ENCODE data around the gene TMPO. TPM values are rescaled to one million over a fixed set of nuclear protein-coding genes. Genes with fewer than 3 reads are reported as not detected.
A peak's percentile ranks its signal among the peaks of the same experiment; 100 is the strongest.
"Not testable (repeated sequence)": the region's sequence is repeated elsewhere in the genome, so short reads cannot be mapped to it uniquely, and the experiment has no call there.

The TMPO gene
- total and polyA plus RNA-seq, 5 donors from 2014 or later, result 40.3 to 105 (median 62.4) TPM

- DNase-seq (peak in 1 of 3 donors; percentile 21), ATAC-seq (ENCODE audit: low read depth in 2 of 2) (no peak)
- no peaks in the 10 kb centered on the region for H3K9me3 ChIP-seq (ENCODE audit: control insufficient read depth in 2 of 2, low read length in 2 of 2)
- H3K27me3 Mint-ChIP-seq, result no peaks in the 10 kb centered on the region
- H3K27ac ChIP-seq (ENCODE audit: insufficient read depth, low read length, poor library complexity, severe bottlenecking), result peak overlapping the region; percentile 96
- peak overlapping the region; percentile 92 for H3K4me3 ChIP-seq (ENCODE audit: low read depth, low read length)
- H3K4me1 Mint-ChIP-seq, result peaks cover 6 to 45% (median 34%) of the 10 kb centered on the region in 4 donors
- H3K27me3 ChIP-seq (ENCODE audit: control insufficient read depth, insufficient read depth, low read length), result no peaks in the 10 kb centered on the region
- H3K9me3 Mint-ChIP-seq, result no peaks in the 10 kb centered on the region
- peak overlapping the region; percentile 89 to 97 (median 93) for H3K4me3 Mint-ChIP-seq
- peak overlapping the region; percentile 32 to 100 (median 99) for H3K27ac Mint-ChIP-seq
- H3K36me3 Mint-ChIP-seq, result peaks cover 20% of the 10 kb centered on the region
- H3K4me1 ChIP-seq (ENCODE audit: control insufficient read depth, insufficient read depth, low read length, poor library complexity, severe bottlenecking), result peaks cover 39% of the 10 kb centered on the region
- H3K36me3 ChIP-seq (ENCODE audit: control insufficient read depth, insufficient read depth, low read length), result peaks cover 44% of the 10 kb centered on the region
Measured at GRCh38 chr12:98595243-98595988, 80.0 kb downstream of the TMPO start.

DNA sequence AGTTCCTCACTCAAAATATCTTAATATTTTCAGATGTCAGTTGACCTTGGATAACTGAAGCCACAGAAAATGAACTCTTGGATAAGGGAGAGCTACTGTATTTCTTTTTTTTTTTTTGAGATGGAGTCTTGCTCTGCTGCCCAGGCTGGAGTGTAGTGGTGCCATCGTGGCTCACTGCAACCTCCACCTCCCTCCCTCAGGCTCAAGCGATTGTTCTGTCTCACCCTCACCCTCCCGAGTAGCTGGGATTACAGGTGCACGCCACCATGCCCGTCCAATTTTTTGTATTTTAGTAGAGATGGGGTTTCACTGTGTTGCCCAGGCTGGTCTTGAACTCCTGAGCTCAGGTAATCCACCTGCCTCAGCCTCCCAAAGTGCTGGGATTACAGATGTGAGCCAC lies 81.9 kb downstream of the TMPO start:
- not testable (repeated sequence) for ATAC-seq (ENCODE audit: low read depth in 2 of 2); H3K9me3 ChIP-seq (ENCODE audit: control insufficient read depth in 2 of 2, low read length in 2 of 2); DNase-seq; H3K27me3 ChIP-seq (ENCODE audit: control insufficient read depth, insufficient read depth, low read length); H3K27ac Mint-ChIP-seq; H3K27ac ChIP-seq (ENCODE audit: insufficient read depth, low read length, poor library complexity, severe bottlenecking); H3K9me3 Mint-ChIP-seq; H3K27me3 Mint-ChIP-seq; H3K4me3 ChIP-seq (ENCODE audit: low read depth, low read length)
- peaks cover 29% of the 10 kb centered on the region for H3K36me3 Mint-ChIP-seq
- H3K4me1 Mint-ChIP-seq, result peaks cover 6 to 48% (median 34%) of the 10 kb centered on the region in 4 donors
- H3K4me1 ChIP-seq (ENCODE audit: control insufficient read depth, insufficient read depth, low read length, poor library complexity, severe bottlenecking), result peaks cover 39% of the 10 kb centered on the region
- peaks cover 63% of the 10 kb centered on the region for H3K36me3 ChIP-seq (ENCODE audit: control insufficient read depth, insufficient read depth, low read length)
- H3K4me3 Mint-ChIP-seq, result peak overlapping the region in 2 of 4 donors; percentile 19 to 53

Other genes starting within 250 kb of the TMPO start
- 491 TPM for gene SLC25A3, start 78.1 kb downstream of the TMPO start, total RNA-seq
- 100 to 1,000 TPM; 315 to 484 (median 346) TPM for gene SLC25A3, start 78.1 kb downstream of the TMPO start, polyA plus RNA-seq
- 3.4 TPM for gene IKBIP, start 129.2 kb downstream of the TMPO start, total RNA-seq
- gene IKBIP, start 129.2 kb downstream of the TMPO start, polyA plus RNA-seq, result 10 to 100 TPM in 2 of 4 donors, 1 to 10 TPM in 2; 6.2 to 11.0 (median 9.2) TPM
- gene APAF1, start 129.7 kb downstream of the TMPO start, total RNA-seq, result 28.5 TPM
- 1 to 10 TPM; 4.9 to 7.5 (median 6.8) TPM for gene APAF1, start 129.7 kb downstream of the TMPO start, polyA plus RNA-seq